Transverse colon (tissue), 4 donors: Measurements from ENCODE around the gene GPR83.

ENCODE experiments used
- EP300 ChIP-seq: sonication (generic); formaldehyde crosslinking; IDR thresholded peaks from one replicate; pipeline ENCODE4 v1.6.1; 2017; ENCODE audit warnings: antibody characterized with exemption, low read depth
- POLR2A ChIP-seq: fragments of 450-650 bp; IDR thresholded peaks from one replicate; pipeline ENCODE4 v1.6.1; 2016; ENCODE audit warnings: antibody characterized with exemption, mild to moderate bottlenecking, moderate library complexity
- POLR2AphosphoS5 ChIP-seq, 3 donors: sonication (generic); formaldehyde crosslinking; IDR thresholded peaks; one replicate each; pipeline ENCODE4 v1.6.1; 2016; ENCODE audit warnings: antibody characterized with exemption in 3 of 3
- TF ChIP-seq, protein P1 (sequence below), 5 experiments: fragments of 200-600 bp in 3 of 5; fragments of 450-650 bp in 2 of 5; sonication (generic) in 3 of 5; IDR thresholded peaks; 1 replicate in 2 of 5; 2 replicates in 3 of 5; pipeline ENCODE4 v1.5.1; 2016 to 2017; ENCODE audit warnings: antibody characterized with exemption in 5 of 5, inconsistent platforms in 3 of 5, mild to moderate bottlenecking in 2 of 5, moderate library complexity in 1 of 5

DNA sequence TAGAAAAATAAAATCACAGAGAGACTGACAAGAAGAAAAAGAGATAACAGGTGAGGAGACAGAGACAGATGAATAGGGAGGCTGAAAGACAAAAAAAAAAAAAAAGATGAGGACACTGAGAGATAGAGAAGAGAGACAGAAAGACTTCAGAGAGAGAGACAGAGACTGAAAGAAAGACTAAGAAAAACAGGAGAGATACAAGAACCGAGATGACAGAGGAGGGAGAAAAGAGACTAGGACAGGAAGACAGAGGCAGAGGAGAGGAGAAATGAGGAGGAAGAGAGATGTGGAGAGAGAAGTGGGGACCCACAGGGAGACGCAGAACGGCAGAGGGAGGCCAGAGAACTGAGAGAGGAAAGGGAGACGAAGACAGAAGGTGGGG is 771 bp downstream of the GPR83 start:
- TF ChIP-seq, protein P1, sequence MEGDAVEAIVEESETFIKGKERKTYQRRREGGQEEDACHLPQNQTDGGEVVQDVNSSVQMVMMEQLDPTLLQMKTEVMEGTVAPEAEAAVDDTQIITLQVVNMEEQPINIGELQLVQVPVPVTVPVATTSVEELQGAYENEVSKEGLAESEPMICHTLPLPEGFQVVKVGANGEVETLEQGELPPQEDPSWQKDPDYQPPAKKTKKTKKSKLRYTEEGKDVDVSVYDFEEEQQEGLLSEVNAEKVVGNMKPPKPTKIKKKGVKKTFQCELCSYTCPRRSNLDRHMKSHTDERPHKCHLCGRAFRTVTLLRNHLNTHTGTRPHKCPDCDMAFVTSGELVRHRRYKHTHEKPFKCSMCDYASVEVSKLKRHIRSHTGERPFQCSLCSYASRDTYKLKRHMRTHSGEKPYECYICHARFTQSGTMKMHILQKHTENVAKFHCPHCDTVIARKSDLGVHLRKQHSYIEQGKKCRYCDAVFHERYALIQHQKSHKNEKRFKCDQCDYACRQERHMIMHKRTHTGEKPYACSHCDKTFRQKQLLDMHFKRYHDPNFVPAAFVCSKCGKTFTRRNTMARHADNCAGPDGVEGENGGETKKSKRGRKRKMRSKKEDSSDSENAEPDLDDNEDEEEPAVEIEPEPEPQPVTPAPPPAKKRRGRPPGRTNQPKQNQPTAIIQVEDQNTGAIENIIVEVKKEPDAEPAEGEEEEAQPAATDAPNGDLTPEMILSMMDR (IDR thresholded peaks at IDR 0.05), result no peak
- no peak for TF ChIP-seq POLR2A
- TF ChIP-seq EP300, result no peak
- TF ChIP-seq POLR2AphosphoS5 (IDR thresholded peaks at IDR 0.05), result no peak
